IMR-90 (cell line): ENCODE data around the gene MDC1.

Experiments used
- CTCF ChIP-seq: conservative IDR thresholded peaks from 2 replicates; pipeline ENCODE4 v1.5.1; 2012; ENCODE audit warnings: mild to moderate bottlenecking, low read depth, low read length, improper control_type of control experiment
- MXI1 ChIP-seq: IDR thresholded peaks from 2 replicates; pipeline ENCODE4 v1.6.1; 2012; ENCODE audit warnings: low read depth, mild to moderate bottlenecking, low read length, moderate library complexity, borderline replicate concordance
- NFE2L2 ChIP-seq: fragments of 150-350 bp; IDR thresholded peaks from 2 replicates; pipeline ENCODE4 v1.6.1; 2016; ENCODE audit warnings: low read depth, mild to moderate bottlenecking, low read length
- POLR2A ChIP-seq: IDR thresholded peaks from 2 replicates; pipeline ENCODE4 v1.6.1; 2012; ENCODE audit warnings: mild to moderate bottlenecking, low read depth, low read length
- RAD21 ChIP-seq: IDR thresholded peaks from 2 replicates; pipeline ENCODE4 v1.6.1; 2012; ENCODE audit warnings: low read length, improper control_type of control experiment
- RCOR1 ChIP-seq: IDR thresholded peaks from 2 replicates; pipeline ENCODE4 v1.6.1; 2012; ENCODE audit warnings: mild to moderate bottlenecking, low read length, improper control_type of control experiment; ENCODE audit not compliant: insufficient replicate concordance

- no peak for TF ChIP-seq CTCF
- no peak for TF ChIP-seq POLR2A
- TF ChIP-seq NFE2L2 = no peak
- TF ChIP-seq RAD21 = no peak
- no peak for TF ChIP-seq MXI1
- no peak for TF ChIP-seq RCOR1
Observed at GRCh38 chr6:30676660-30677285, 40.3 kb downstream of the MDC1 start.
